ENCODE measurements around the gene GALNT2. TPM values are rescaled to one million over a fixed set of nuclear protein-coding genes. Genes with fewer than 3 reads are reported as not detected.

Gene GALNT2
- total and polyA plus RNA-seq, 2 donors (not counting 1 experiment from before 2014, with no cell fraction given): 19.0 to 184 TPM

- H3K79me2 ChIP-seq (ENCODE audit: control insufficient read depth, insufficient read depth, low read length): peaks cover 88% of the 10 kb centered on the region
- H3K4me1 ChIP-seq (ENCODE audit: control insufficient read depth in 2 of 2, insufficient read depth in 2 of 2, low read length in 2 of 2): peaks cover 32 to 37% of the 10 kb centered on the region in 2 donors
- H3K27ac ChIP-seq (ENCODE audit: low read length in 2 of 2): no peak overlapping the region
- H3K36me3 ChIP-seq (replicated peaks in 1 of 2; ENCODE audit: control extremely low read depth in 1 of 2, control insufficient read depth in 1 of 2, extremely low read depth in 1 of 2, insufficient read depth in 2 of 2, low read length in 1 of 2): no peaks in the 10 kb centered on the region
- H3K9me3 ChIP-seq (ENCODE audit: control extremely low read depth in 1 of 3, control insufficient read depth in 2 of 3, insufficient read depth in 1 of 3, low read length in 2 of 3): no peaks in the 10 kb centered on the region
- no peak overlapping the region for H2AFZ ChIP-seq (ENCODE audit: insufficient read depth, low read depth, low read length, poor library complexity, severe bottlenecking)
- H3K27me3 ChIP-seq (replicated peaks in 1 of 4; ENCODE audit: control extremely low read depth in 1 of 4, control insufficient read depth in 3 of 4, insufficient read depth in 4 of 4, low read length in 3 of 4): no peaks in the 10 kb centered on the region
- ChIA-PET CTCF (interaction anchor here (0.6 to 1.1 kb wide), 3 partner anchors 8 to 38 kb away, joined by 3 read pairs; no protein-coding TSS in a partner anchor), POLR2A (no interaction called here)
- Mint-ChIP-seq H3K4me3 (no peak overlapping the region), H3K4me1 (peaks cover 66% of the 10 kb centered on the region), H3K9me3 (ENCODE audit: insufficient read depth) (no peaks in the 10 kb centered on the region), H3K27ac (peak overlapping the region; percentile 32), H3K27me3 (no peaks in the 10 kb centered on the region)
- H3K4me2 ChIP-seq (replicated peaks; ENCODE audit: low read depth, low read length, poor library complexity, severe bottlenecking): no peak overlapping the region
- no peaks in the 10 kb centered on the region for H4K20me1 ChIP-seq (ENCODE audit: control insufficient read depth, insufficient read depth, low read length, poor library complexity, severe bottlenecking)
- H3K4me3 ChIP-seq (ENCODE audit: control extremely low read depth in 1 of 5, extremely low read depth in 1 of 5, insufficient read depth in 1 of 5, low read depth in 2 of 5, low read length in 4 of 5): no peak overlapping the region
- TF ChIP-seq CTCF (IDR thresholded peaks at IDR 0.05): no peak
- no peak for TF ChIP-seq EZH2 (IDR thresholded peaks at IDR 0.05; ENCODE audit: borderline replicate concordance, insufficient read depth, low read depth, low read length, poor library complexity, severe bottlenecking)
- intact Hi-C loops (cut with micrococcal nuclease): no loop called here
- H3K9ac ChIP-seq (ENCODE audit: low read length): no peak overlapping the region
- DNase-seq (no peak), ATAC-seq (ENCODE audit: low read depth) (no peak)
- 92% methylated on average over 5 of the region's 5 CpGs for WGBS (ENCODE audit: insufficient coverage)
Observed at GRCh38 chr1:230142608-230143210, 75.7 kb downstream of the GALNT2 start.

GRCh38 chr1:230143534-230143933, 76.5 kb downstream of the GALNT2 start:
- H3K27ac Mint-ChIP-seq: peak overlapping the region; percentile 32
- H3K27ac ChIP-seq (ENCODE audit: low read length in 2 of 2): no peak overlapping the region
- H3K9ac ChIP-seq (ENCODE audit: low read length): no peak overlapping the region
- H3K27me3 ChIP-seq (replicated peaks in 1 of 4; ENCODE audit: control extremely low read depth in 1 of 4, control insufficient read depth in 3 of 4, insufficient read depth in 4 of 4, low read length in 3 of 4): no peaks in the 10 kb centered on the region
- POLR2A ChIA-PET: no interaction called here
- no peak for ATAC-seq (ENCODE audit: low read depth)
- no peak overlapping the region for H2AFZ ChIP-seq (ENCODE audit: insufficient read depth, low read depth, low read length, poor library complexity, severe bottlenecking)
- no peaks in the 10 kb centered on the region for H4K20me1 ChIP-seq (ENCODE audit: control insufficient read depth, insufficient read depth, low read length, poor library complexity, severe bottlenecking)
- H3K79me2 ChIP-seq (ENCODE audit: control insufficient read depth, insufficient read depth, low read length): peaks cover 82% of the 10 kb centered on the region
- peaks cover 41 to 45% of the 10 kb centered on the region in 2 donors for H3K4me1 ChIP-seq (ENCODE audit: control insufficient read depth in 2 of 2, insufficient read depth in 2 of 2, low read length in 2 of 2)
- intact Hi-C loops (cut with micrococcal nuclease): no loop called here
- H3K36me3 ChIP-seq (replicated peaks in 1 of 2; ENCODE audit: control extremely low read depth in 1 of 2, control insufficient read depth in 1 of 2, extremely low read depth in 1 of 2, insufficient read depth in 2 of 2, low read length in 1 of 2): no peaks in the 10 kb centered on the region
- H3K9me3 Mint-ChIP-seq (ENCODE audit: insufficient read depth): no peaks in the 10 kb centered on the region
- CTCF ChIA-PET: no interaction called here
- H3K4me3 Mint-ChIP-seq: no peak overlapping the region
- no peak for DNase-seq
- no peaks in the 10 kb centered on the region for H3K9me3 ChIP-seq (ENCODE audit: control extremely low read depth in 1 of 3, control insufficient read depth in 2 of 3, insufficient read depth in 1 of 3, low read length in 2 of 3)
- peaks cover 72% of the 10 kb centered on the region for H3K4me1 Mint-ChIP-seq
- 88% methylated on average over 7 of the region's 9 CpGs for WGBS (ENCODE audit: insufficient coverage)
- TF ChIP-seq EZH2 (IDR thresholded peaks at IDR 0.05; ENCODE audit: borderline replicate concordance, insufficient read depth, low read depth, low read length, poor library complexity, severe bottlenecking): no peak
- TF ChIP-seq CTCF (IDR thresholded peaks at IDR 0.05): no peak
- H3K27me3 Mint-ChIP-seq: no peaks in the 10 kb centered on the region
- H3K4me2 ChIP-seq (replicated peaks; ENCODE audit: low read depth, low read length, poor library complexity, severe bottlenecking): no peak overlapping the region
- no peak overlapping the region for H3K4me3 ChIP-seq (ENCODE audit: control extremely low read depth in 1 of 5, extremely low read depth in 1 of 5, insufficient read depth in 1 of 5, low read depth in 2 of 5, low read length in 4 of 5)
